Osteocyte (in vitro differentiated cells): ENCODE measurements around the gene MRPL42. TPM values are rescaled to one million over a fixed set of nuclear protein-coding genes. Genes with fewer than 3 reads are reported as not detected.
"Not testable (repeated sequence)": the region's sequence is repeated elsewhere in the genome, so short reads cannot be mapped to it uniquely, and the experiment has no call there.

Experiments used
- DNase-seq: peaks from one replicate; pipeline ENCODE4 v3.0.0; 2021; ENCODE audit warnings: mixed read lengths; ENCODE audit not compliant: unreplicated experiment; ENCODE audit errors: extremely low spot score
- H3K27ac Mint-ChIP-seq: one replicate; pipeline ENCODE4 v1.8.0; 2021; ENCODE audit warnings: mild to moderate bottlenecking, mixed read lengths; ENCODE audit not compliant: unreplicated experiment
- H3K27me3 Mint-ChIP-seq: one replicate; pipeline ENCODE4 v1.8.0; 2021; ENCODE audit warnings: mixed read lengths; ENCODE audit not compliant: unreplicated experiment
- H3K36me3 Mint-ChIP-seq: one replicate; pipeline ENCODE4 v1.8.0; 2021; ENCODE audit warnings: mixed read lengths; ENCODE audit not compliant: unreplicated experiment
- H3K4me1 Mint-ChIP-seq: one replicate; pipeline ENCODE4 v1.8.0; 2021; ENCODE audit warnings: mixed read lengths; ENCODE audit not compliant: unreplicated experiment
- H3K4me3 Mint-ChIP-seq: one replicate; pipeline ENCODE4 v1.8.0; 2021; ENCODE audit warnings: mild to moderate bottlenecking, moderate library complexity, mixed read lengths; ENCODE audit not compliant: unreplicated experiment
- H3K9me3 Mint-ChIP-seq: one replicate; pipeline ENCODE4 v1.8.0; 2021; ENCODE audit warnings: mixed read lengths; ENCODE audit not compliant: unreplicated experiment
- CTCF ChIP-seq: fragments of 200-600 bp; sonication (generic); IDR thresholded peaks from 2 replicates; pipeline ENCODE4 v1.5.0; 2021; ENCODE audit warnings: antibody characterized with exemption, mild to moderate bottlenecking, moderate library complexity
- total RNA-seq: library from RNA; stranded (reverse); gene quantifications from 2 replicates; pipeline ENCODE4 v1.2.1, GENCODE V29; 2021

MRPL42 gene
- total RNA-seq, 1 donor from 2014 or later = 55.8 TPM

GRCh38 chr12:93482721-93483120 lies 15.4 kb downstream of the MRPL42 start:
- peaks cover 2% of the 10 kb centered on the region for H3K4me1 Mint-ChIP-seq

GRCh38 chr12:93483151-93483807 lies 16.0 kb downstream of the MRPL42 start:
- peaks cover 2% of the 10 kb centered on the region for H3K4me1 Mint-ChIP-seq
- TF ChIP-seq CTCF = no peak
- no peaks in the 10 kb centered on the region for H3K9me3 Mint-ChIP-seq
- peaks cover 13% of the 10 kb centered on the region for H3K36me3 Mint-ChIP-seq
- no peak overlapping the region for H3K27ac Mint-ChIP-seq
- no peak for DNase-seq
- no peaks in the 10 kb centered on the region for H3K27me3 Mint-ChIP-seq
- no peak overlapping the region for H3K4me3 Mint-ChIP-seq

More at GRCh38 chr12:93482721-93483120, 15.4 kb downstream of the MRPL42 start:
- Mint-ChIP-seq H3K36me3 (peaks cover 11% of the 10 kb centered on the region), H3K4me3 (no peak overlapping the region), H3K27ac (no peak overlapping the region), H3K9me3 (no peaks in the 10 kb centered on the region), H3K27me3 (no peaks in the 10 kb centered on the region)
- DNase-seq = no peak
- TF ChIP-seq CTCF = no peak

GRCh38 chr12:93484315-93484981 lies 17.1 kb downstream of the MRPL42 start:
- no peak for TF ChIP-seq CTCF
- H3K4me1 Mint-ChIP-seq = peaks cover 2% of the 10 kb centered on the region
- H3K27ac Mint-ChIP-seq = no peak overlapping the region
- H3K27me3 Mint-ChIP-seq = no peaks in the 10 kb centered on the region
- H3K4me3 Mint-ChIP-seq = no peak overlapping the region
- DNase-seq = no peak
- no peaks in the 10 kb centered on the region for H3K9me3 Mint-ChIP-seq
- H3K36me3 Mint-ChIP-seq = peaks cover 21% of the 10 kb centered on the region

GRCh38 chr12:93492808-93493207 lies 25.5 kb downstream of the MRPL42 start:
- H3K4me3 Mint-ChIP-seq, H3K27me3 Mint-ChIP-seq, H3K27ac Mint-ChIP-seq, H3K9me3 Mint-ChIP-seq, DNase-seq, H3K4me1 Mint-ChIP-seq: not testable (repeated sequence)
- peaks cover 44% of the 10 kb centered on the region for H3K36me3 Mint-ChIP-seq

GRCh38 chr12:93494096-93494495 lies 26.8 kb downstream of the MRPL42 start:
- TF ChIP-seq CTCF = no peak
- Mint-ChIP-seq H3K4me1 (no peaks in the 10 kb centered on the region), H3K9me3 (no peaks in the 10 kb centered on the region), H3K27ac (no peak overlapping the region), H3K4me3 (no peak overlapping the region), H3K36me3 (peaks cover 34% of the 10 kb centered on the region), H3K27me3 (no peaks in the 10 kb centered on the region)
- no peak for DNase-seq
